Osteocyte (in vitro differentiated cells): Measurements from ENCODE around the gene SLFN14. TPM values are rescaled to one million over a fixed set of nuclear protein-coding genes. Genes with fewer than 3 reads are reported as not detected.

Experiments
- DNase-seq: peaks from one replicate; pipeline ENCODE4 v3.0.0; 2021; ENCODE audit warnings: mixed read lengths; ENCODE audit not compliant: unreplicated experiment; ENCODE audit errors: extremely low spot score
- H3K27ac Mint-ChIP-seq: one replicate; pipeline ENCODE4 v1.8.0; 2021; ENCODE audit warnings: mild to moderate bottlenecking, mixed read lengths; ENCODE audit not compliant: unreplicated experiment
- H3K27me3 Mint-ChIP-seq: one replicate; pipeline ENCODE4 v1.8.0; 2021; ENCODE audit warnings: mixed read lengths; ENCODE audit not compliant: unreplicated experiment
- H3K36me3 Mint-ChIP-seq: one replicate; pipeline ENCODE4 v1.8.0; 2021; ENCODE audit warnings: mixed read lengths; ENCODE audit not compliant: unreplicated experiment
- H3K4me1 Mint-ChIP-seq: one replicate; pipeline ENCODE4 v1.8.0; 2021; ENCODE audit warnings: mixed read lengths; ENCODE audit not compliant: unreplicated experiment
- H3K4me3 Mint-ChIP-seq: one replicate; pipeline ENCODE4 v1.8.0; 2021; ENCODE audit warnings: mild to moderate bottlenecking, moderate library complexity, mixed read lengths; ENCODE audit not compliant: unreplicated experiment
- H3K9me3 Mint-ChIP-seq: one replicate; pipeline ENCODE4 v1.8.0; 2021; ENCODE audit warnings: mixed read lengths; ENCODE audit not compliant: unreplicated experiment
- total RNA-seq: library from RNA; stranded (reverse); gene quantifications from 2 replicates; pipeline ENCODE4 v1.2.1, GENCODE V29; 2021
- TF ChIP-seq, protein P1 (sequence below): fragments of 200-600 bp; sonication (generic); IDR thresholded peaks from 2 replicates; pipeline ENCODE4 v1.5.0; 2021; ENCODE audit warnings: antibody characterized with exemption, mild to moderate bottlenecking, moderate library complexity

The SLFN14 gene
- total RNA-seq, 1 donor from 2014 or later: not detected

DNA sequence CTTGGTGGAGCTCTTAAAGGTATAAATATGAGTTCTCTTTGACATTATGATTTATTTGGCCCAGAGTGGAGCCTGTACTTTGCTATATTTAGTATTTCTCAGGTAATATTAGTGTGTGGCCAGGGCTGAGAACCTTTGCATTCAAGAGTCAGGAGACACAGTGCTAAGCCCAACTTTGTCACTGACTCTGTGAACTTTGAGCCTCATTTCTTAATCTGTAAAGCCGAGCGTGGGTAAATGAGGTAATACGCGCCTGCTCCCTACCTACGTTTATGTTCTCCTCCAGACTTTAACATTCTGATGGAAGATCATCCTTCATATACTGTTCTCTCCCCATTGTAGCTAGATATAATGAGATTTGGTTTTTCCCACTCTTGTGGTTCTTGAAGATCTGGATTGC lies 37.0 kb upstream of the SLFN14 start:
- H3K36me3 Mint-ChIP-seq: peaks cover 41% of the 10 kb centered on the region
- TF ChIP-seq, protein P1, sequence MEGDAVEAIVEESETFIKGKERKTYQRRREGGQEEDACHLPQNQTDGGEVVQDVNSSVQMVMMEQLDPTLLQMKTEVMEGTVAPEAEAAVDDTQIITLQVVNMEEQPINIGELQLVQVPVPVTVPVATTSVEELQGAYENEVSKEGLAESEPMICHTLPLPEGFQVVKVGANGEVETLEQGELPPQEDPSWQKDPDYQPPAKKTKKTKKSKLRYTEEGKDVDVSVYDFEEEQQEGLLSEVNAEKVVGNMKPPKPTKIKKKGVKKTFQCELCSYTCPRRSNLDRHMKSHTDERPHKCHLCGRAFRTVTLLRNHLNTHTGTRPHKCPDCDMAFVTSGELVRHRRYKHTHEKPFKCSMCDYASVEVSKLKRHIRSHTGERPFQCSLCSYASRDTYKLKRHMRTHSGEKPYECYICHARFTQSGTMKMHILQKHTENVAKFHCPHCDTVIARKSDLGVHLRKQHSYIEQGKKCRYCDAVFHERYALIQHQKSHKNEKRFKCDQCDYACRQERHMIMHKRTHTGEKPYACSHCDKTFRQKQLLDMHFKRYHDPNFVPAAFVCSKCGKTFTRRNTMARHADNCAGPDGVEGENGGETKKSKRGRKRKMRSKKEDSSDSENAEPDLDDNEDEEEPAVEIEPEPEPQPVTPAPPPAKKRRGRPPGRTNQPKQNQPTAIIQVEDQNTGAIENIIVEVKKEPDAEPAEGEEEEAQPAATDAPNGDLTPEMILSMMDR: no peak
- peaks cover 15% of the 10 kb centered on the region for H3K4me1 Mint-ChIP-seq
- no peak overlapping the region for H3K4me3 Mint-ChIP-seq
- H3K27me3 Mint-ChIP-seq: no peaks in the 10 kb centered on the region
- H3K27ac Mint-ChIP-seq: no peak overlapping the region
- no peak for DNase-seq
- H3K9me3 Mint-ChIP-seq: no peaks in the 10 kb centered on the region

DNA sequence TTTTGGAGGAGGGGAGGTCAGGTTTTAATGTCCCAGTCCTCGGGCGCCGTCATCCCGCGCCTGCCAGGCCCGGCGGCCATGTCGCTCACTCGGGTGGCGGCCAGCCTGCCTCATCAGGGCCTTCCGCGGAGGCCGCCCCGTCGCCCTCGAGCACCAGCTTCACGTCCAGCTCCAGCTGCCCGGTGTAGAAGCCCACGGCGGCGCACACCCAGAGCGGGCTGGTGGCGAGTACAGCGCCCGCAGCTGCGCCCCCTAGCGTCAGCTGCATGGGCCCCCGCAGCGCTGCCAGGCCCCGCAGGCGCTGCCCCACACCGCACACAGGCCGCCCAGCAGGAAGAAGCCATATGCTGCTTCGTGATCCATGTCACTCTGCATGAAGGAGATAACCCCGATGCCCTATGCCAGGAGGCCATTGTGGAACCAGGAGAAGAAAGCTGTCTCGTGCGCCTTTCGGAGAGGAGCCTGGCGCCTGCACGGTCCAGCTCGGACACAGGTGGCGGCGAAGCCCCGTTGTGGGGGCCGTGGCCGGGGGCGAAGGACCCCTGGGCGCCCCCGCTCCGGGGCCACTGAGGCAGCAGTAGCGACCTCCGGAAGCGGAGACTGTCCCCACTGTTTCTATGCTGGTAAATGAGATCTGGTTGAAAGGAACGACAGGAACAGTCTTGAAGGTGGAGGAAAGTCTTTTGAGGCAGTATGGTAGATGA lies 36.1 kb upstream of the SLFN14 start:
- Mint-ChIP-seq H3K4me3 (no peak overlapping the region), H3K27me3 (no peaks in the 10 kb centered on the region), H3K36me3 (peaks cover 41% of the 10 kb centered on the region), H3K4me1 (peaks cover 15% of the 10 kb centered on the region), H3K27ac (no peak overlapping the region), H3K9me3 (no peaks in the 10 kb centered on the region)
- TF ChIP-seq, protein P1: peak; percentile 22
- no peak for DNase-seq

DNA sequence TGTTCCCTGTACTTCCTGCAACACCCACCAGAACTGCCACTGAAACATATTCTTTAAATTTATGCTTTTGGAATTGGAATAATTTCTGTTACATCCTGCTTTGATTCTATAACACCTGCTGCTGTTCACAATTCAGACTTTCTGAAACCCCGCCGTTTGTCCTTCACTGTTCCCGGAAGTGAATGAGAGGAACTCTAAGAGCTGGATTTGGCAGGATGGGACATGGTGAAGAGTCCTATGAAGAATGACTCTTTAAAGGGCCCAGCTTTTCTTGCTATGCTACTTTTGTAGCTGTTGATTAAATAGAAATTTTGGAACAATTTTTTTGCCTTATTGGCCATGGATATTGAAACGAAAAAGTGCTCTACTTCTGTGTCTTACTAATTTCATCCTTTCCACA lies 35.5 kb upstream of the SLFN14 start:
- DNase-seq: no peak
- H3K4me1 Mint-ChIP-seq: peaks cover 17% of the 10 kb centered on the region
- no peak overlapping the region for H3K4me3 Mint-ChIP-seq
- no peaks in the 10 kb centered on the region for H3K9me3 Mint-ChIP-seq
- TF ChIP-seq, protein P1: no peak
- H3K27me3 Mint-ChIP-seq: no peaks in the 10 kb centered on the region
- H3K36me3 Mint-ChIP-seq: peaks cover 38% of the 10 kb centered on the region
- no peak overlapping the region for H3K27ac Mint-ChIP-seq

DNA sequence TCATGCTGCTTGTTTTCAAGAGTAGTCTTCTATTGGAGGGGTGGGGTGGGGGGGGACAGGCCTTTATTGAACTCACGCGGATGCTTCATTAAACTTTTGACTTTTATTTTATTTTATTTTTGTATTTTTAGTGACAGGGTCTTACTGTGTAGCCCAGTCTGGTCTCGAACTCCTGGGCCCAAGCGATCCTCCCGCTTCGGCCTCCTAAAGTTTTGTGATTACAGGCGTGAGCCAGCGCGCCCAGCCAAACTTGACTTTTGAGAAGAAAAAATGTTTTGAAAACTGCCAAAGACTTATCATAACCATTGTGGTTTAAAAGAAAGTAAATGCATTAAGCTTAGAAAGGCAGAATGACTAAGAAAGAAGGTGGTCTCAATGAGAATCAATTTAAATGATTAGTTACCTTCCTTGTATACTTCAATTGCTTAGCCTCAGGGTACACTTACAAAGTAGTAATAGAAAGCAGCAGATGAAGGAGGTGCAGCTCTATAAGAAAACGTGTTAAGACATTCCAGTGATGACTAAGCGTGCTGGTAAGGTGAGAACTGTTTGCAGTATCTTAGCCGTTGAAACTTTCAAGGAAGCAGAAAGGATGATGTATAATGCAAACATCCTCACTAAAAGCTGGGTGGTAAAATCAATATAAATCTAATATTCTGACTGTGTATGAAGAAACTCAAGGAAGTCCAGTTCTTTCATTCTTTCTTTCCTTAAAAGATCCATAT lies 27.7 kb upstream of the SLFN14 start:
- peaks cover 42% of the 10 kb centered on the region for H3K4me1 Mint-ChIP-seq
- TF ChIP-seq, protein P1: no peak
- peak overlapping the region; percentile 99 for H3K27ac Mint-ChIP-seq
- H3K27me3 Mint-ChIP-seq: peaks cover 13% of the 10 kb centered on the region
- no peaks in the 10 kb centered on the region for H3K9me3 Mint-ChIP-seq
- peaks cover 2% of the 10 kb centered on the region for H3K36me3 Mint-ChIP-seq
- DNase-seq: no peak
- peak overlapping the region; percentile 97 for H3K4me3 Mint-ChIP-seq
